Smooth muscle cell (in vitro differentiated cells): ENCODE results near the gene WFDC8. TPM values are rescaled to one million over a fixed set of nuclear protein-coding genes. Genes with fewer than 3 reads are reported as not detected.

ENCODE experiments used
- DNase-seq: peaks from one replicate; lab custom pipeline; 2025; ENCODE audit not compliant: unreplicated experiment; lab: John Stamatoyannopoulos, UW
- H2AFZ ChIP-seq: fragments of 200-600 bp; sonication (generic); 2 replicates; pipeline ENCODE4 v1.6.0; 2016; ENCODE audit warnings: antibody characterized with exemption, low read depth, mild to moderate bottlenecking
- H3F3A ChIP-seq: fragments of 200-600 bp; sonication (generic); 2 replicates; pipeline ENCODE4 v1.6.0; 2017; ENCODE audit warnings: antibody characterized with exemption, low read depth
- H3K27ac ChIP-seq: fragments of 200-600 bp; sonication (generic); 2 replicates; pipeline ENCODE4 v1.5.1; 2016; ENCODE audit warnings: low read depth, mild to moderate bottlenecking
- H3K27me3 ChIP-seq: fragments of 200-600 bp; sonication (generic); 2 replicates; pipeline ENCODE4 v1.6.1; 2016; ENCODE audit warnings: low read depth, mild to moderate bottlenecking
- H3K36me3 ChIP-seq: fragments of 200-600 bp; sonication (generic); 2 replicates; pipeline ENCODE4 v1.5.1; 2016; ENCODE audit warnings: low read depth
- H3K4me1 ChIP-seq: fragments of 200-600 bp; sonication (generic); 2 replicates; pipeline ENCODE4 v1.5.1; 2016; ENCODE audit warnings: low read depth
- H3K4me2 ChIP-seq: fragments of 200-600 bp; sonication (generic); 2 replicates; pipeline ENCODE4 v1.6.0; 2016; ENCODE audit warnings: mild to moderate bottlenecking
- H3K4me3 ChIP-seq: fragments of 200-600 bp; sonication (generic); 2 replicates; pipeline ENCODE4 v1.5.1; 2016; ENCODE audit warnings: mild to moderate bottlenecking
- H3K79me2 ChIP-seq: fragments of 200-600 bp; sonication (generic); 2 replicates; pipeline ENCODE4 v1.6.0; 2016; ENCODE audit warnings: low read depth, mild to moderate bottlenecking
- H3K9ac ChIP-seq: fragments of 200-600 bp; sonication (generic); 2 replicates; pipeline ENCODE4 v1.6.0; 2016; ENCODE audit warnings: low read depth
- H3K9me3 ChIP-seq: fragments of 200-600 bp; sonication (generic); replicated peaks from 2 replicates; pipeline ENCODE4 v1.5.1; 2016; ENCODE audit warnings: low read depth
- H4K20me1 ChIP-seq: fragments of 200-600 bp; sonication (generic); 2 replicates; pipeline ENCODE4 v1.6.0; 2016; ENCODE audit warnings: low read depth
- CTCF ChIP-seq: fragments of 200-600 bp; sonication (generic); IDR thresholded peaks from 2 replicates; pipeline ENCODE4 v1.5.1; 2017; ENCODE audit warnings: borderline replicate concordance, mild to moderate bottlenecking, antibody characterized with exemption; ENCODE audit not compliant: insufficient read depth, poor library complexity, severe bottlenecking
- WGBS: methylation state at CpG from one replicate; pipeline ENCODE4 v1.1.7; 2016; ENCODE audit warnings: low lambda C conversion rate; 5-methylcytosine and 5-hydroxymethylcytosine counted together
- polyA plus RNA-seq: library from polyadenylated mRNA; unstranded; fragments of >200 nt; fragmentation: Nextera tagmentation; extraction: Ambion mirVana; gene quantifications from 2 replicates; pipeline ENCODE4 v1.2.1, GENCODE V29; 2016
- total RNA-seq: library from RNA; depleted of rRNA; stranded (reverse); fragments of >200 nt; gene quantifications from 2 replicates; pipeline ENCODE4 v1.2.3, GENCODE V29; 2014

Gene WFDC8
- total and polyA plus RNA-seq, 2 experiments from 2014 or later = not detected

GRCh38 chr20:45548410-45548809, 30.7 kb downstream of the WFDC8 start:
- Histone ChIP-seq H3K79me2 (no peaks in the 10 kb centered on the region), H2AFZ (no peak overlapping the region), H3K36me3 (no peaks in the 10 kb centered on the region), H4K20me1 (no peaks in the 10 kb centered on the region), H3K4me3 (no peak overlapping the region), H3K4me1 (no peaks in the 10 kb centered on the region), H3K9me3 (no peaks in the 10 kb centered on the region), H3F3A (no peaks in the 10 kb centered on the region), H3K27ac (no peak overlapping the region), H3K4me2 (no peak overlapping the region), H3K9ac (no peak overlapping the region), H3K27me3 (peaks cover 9% of the 10 kb centered on the region)
- no peak for DNase-seq
- no peak for TF ChIP-seq CTCF
- 87% methylated on average over 7 of the region's 7 CpGs for WGBS

GRCh38 chr20:45547206-45547770, 31.8 kb downstream of the WFDC8 start, which contains the start of gene EPPIN:
EPPIN (minus strand) TSS chr20:45547401; CDS start chr20:45547357, 44 bp downstream.
- Histone ChIP-seq H3K9me3 (no peaks in the 10 kb centered on the region), H3K4me1 (no peaks in the 10 kb centered on the region), H3K4me3 (no peak within 1 kb of the TSS), H3K4me2 (no peak within 1 kb of the TSS), H4K20me1 (no peaks in the 10 kb centered on the region), H3K79me2 (no peaks in the 10 kb centered on the region), H3K27me3 (peaks cover 16% of the 10 kb centered on the region), H3F3A (no peaks in the 10 kb centered on the region), H2AFZ (peak within 1 kb of the TSS; percentile 52), H3K36me3 (no peaks in the 10 kb centered on the region), H3K9ac (no peak within 1 kb of the TSS), H3K27ac (no peak within 1 kb of the TSS)
- 91% methylated on average over 6 of the region's 6 CpGs for WGBS
- no peak for DNase-seq
- TF ChIP-seq CTCF = no peak

- H4K20me1 ChIP-seq = no peaks in the 10 kb centered on the region
- no peaks in the 10 kb centered on the region for H3F3A ChIP-seq
- H3K4me1 ChIP-seq = no peaks in the 10 kb centered on the region
- H3K9ac ChIP-seq = no peak overlapping the region
- H3K27me3 ChIP-seq = peaks cover 25% of the 10 kb centered on the region
- no peak overlapping the region for H3K27ac ChIP-seq
- no peaks in the 10 kb centered on the region for H3K9me3 ChIP-seq
- WGBS = 46% methylated on average over 5 of the region's 5 CpGs
- H3K36me3 ChIP-seq = no peaks in the 10 kb centered on the region
- H3K4me2 ChIP-seq = no peak overlapping the region
- H3K79me2 ChIP-seq = no peaks in the 10 kb centered on the region
- no peak overlapping the region for H2AFZ ChIP-seq
- no peak overlapping the region for H3K4me3 ChIP-seq
- DNase-seq = no peak
- peak; percentile 52 for TF ChIP-seq CTCF
Measured at GRCh38 chr20:45545754-45546453, 33.2 kb downstream of the WFDC8 start.
